HEK293 (cell line): ENCODE measurements around the gene MFAP1.
A peak's percentile ranks its signal among the peaks of the same experiment; 100 is the strongest.

Experiments
- GLI2 ChIP-seq: fragments of 450-650 bp; formaldehyde crosslinking; IDR thresholded peaks from 2 replicates; pipeline ENCODE4; 2017; ENCODE audit warnings: missing biosample characterization, missing genetic modification characterization, low read depth, borderline replicate concordance
- KLF1 ChIP-seq: fragments of 450-650 bp; formaldehyde crosslinking; IDR thresholded peaks from 2 replicates; pipeline ENCODE4 v1.5.1; 2016; ENCODE audit warnings: missing biosample characterization, missing genetic modification characterization
- KLF8 ChIP-seq: fragments of 450-650 bp; formaldehyde crosslinking; IDR thresholded peaks from 2 replicates; pipeline ENCODE4 v1.5.1; 2016; ENCODE audit warnings: missing biosample characterization, missing genetic modification characterization
- MYNN ChIP-seq: fragments of 450-650 bp; formaldehyde crosslinking; IDR thresholded peaks from 2 replicates; pipeline ENCODE4 v1.5.1; 2016; ENCODE audit warnings: missing biosample characterization, missing genetic modification characterization, borderline replicate concordance
- PRDM6 ChIP-seq: fragments of 450-650 bp; formaldehyde crosslinking; IDR thresholded peaks from 2 replicates; pipeline ENCODE4 v1.5.1; 2017; ENCODE audit warnings: missing biosample characterization, missing genetic modification characterization
- SCRT2 ChIP-seq: fragments of 450-650 bp; formaldehyde crosslinking; IDR thresholded peaks from 2 replicates; pipeline ENCODE4 v1.5.1; 2016; ENCODE audit warnings: missing biosample characterization, missing genetic modification characterization
- SP2 ChIP-seq: fragments of 450-650 bp; formaldehyde crosslinking; IDR thresholded peaks from 2 replicates; pipeline ENCODE4 v1.5.1; 2016; ENCODE audit warnings: missing biosample characterization, missing genetic modification characterization
- WT1 ChIP-seq: fragments of 450-650 bp; formaldehyde crosslinking; IDR thresholded peaks from 2 replicates; pipeline ENCODE4 v1.5.1; 2016; ENCODE audit warnings: missing biosample characterization, missing genetic modification characterization
- YY2 ChIP-seq: fragments of 450-650 bp; formaldehyde crosslinking; IDR thresholded peaks from 2 replicates; pipeline ENCODE4 v1.5.1; 2016; ENCODE audit warnings: missing biosample characterization, missing genetic modification characterization
- ZBTB20 ChIP-seq: fragments of 450-650 bp; formaldehyde crosslinking; IDR thresholded peaks from 2 replicates; pipeline ENCODE4 v1.5.1; 2016; ENCODE audit warnings: missing biosample characterization, missing genetic modification characterization
- ZBTB21 ChIP-seq: fragments of 450-650 bp; formaldehyde crosslinking; IDR thresholded peaks from 2 replicates; pipeline ENCODE4 v1.5.1; 2017; ENCODE audit warnings: missing biosample characterization, missing genetic modification characterization
- ZFP37 ChIP-seq: fragments of 450-650 bp; formaldehyde crosslinking; IDR thresholded peaks from 2 replicates; pipeline ENCODE4 v1.5.1; 2016; ENCODE audit warnings: missing biosample characterization, missing genetic modification characterization
- ZFP69B ChIP-seq: fragments of 450-650 bp; formaldehyde crosslinking; IDR thresholded peaks from 2 replicates; pipeline ENCODE4 v1.5.1; 2016; ENCODE audit warnings: missing biosample characterization, missing genetic modification characterization
- ZNF140 ChIP-seq: fragments of 450-650 bp; formaldehyde crosslinking; IDR thresholded peaks from 2 replicates; pipeline ENCODE4 v1.5.1; 2016; ENCODE audit warnings: missing biosample characterization, missing genetic modification characterization
- ZNF175 ChIP-seq: fragments of 450-650 bp; formaldehyde crosslinking; IDR thresholded peaks from 2 replicates; pipeline ENCODE4 v1.5.1; 2016; ENCODE audit warnings: missing biosample characterization, missing genetic modification characterization
- ZNF24 ChIP-seq: fragments of 450-650 bp; formaldehyde crosslinking; IDR thresholded peaks from 2 replicates; pipeline ENCODE4 v1.5.1; 2016; ENCODE audit warnings: missing biosample characterization, missing genetic modification characterization
- ZNF248 ChIP-seq: fragments of 450-650 bp; formaldehyde crosslinking; IDR thresholded peaks from 2 replicates; pipeline ENCODE4 v1.5.1; 2017; ENCODE audit warnings: missing biosample characterization, missing genetic modification characterization
- ZNF324 ChIP-seq: fragments of 450-650 bp; formaldehyde crosslinking; IDR thresholded peaks from 2 replicates; pipeline ENCODE4 v1.5.1; 2016; ENCODE audit warnings: missing biosample characterization, missing genetic modification characterization
- ZNF350 ChIP-seq: fragments of 450-650 bp; formaldehyde crosslinking; IDR thresholded peaks from 2 replicates; pipeline ENCODE4 v1.5.0; 2017; ENCODE audit warnings: missing biosample characterization, mild to moderate bottlenecking, missing genetic modification characterization
- ZNF366 ChIP-seq: fragments of 450-650 bp; formaldehyde crosslinking; conservative IDR thresholded peaks from 2 replicates; pipeline ENCODE4 v1.5.1; 2016; ENCODE audit warnings: missing biosample characterization, missing genetic modification characterization
- ZNF416 ChIP-seq: fragments of 450-650 bp; formaldehyde crosslinking; IDR thresholded peaks from 2 replicates; pipeline ENCODE4 v1.5.1; 2016; ENCODE audit warnings: missing biosample characterization, missing genetic modification characterization
- ZNF473 ChIP-seq: fragments of 450-650 bp; formaldehyde crosslinking; IDR thresholded peaks from 2 replicates; pipeline ENCODE4 v1.5.1; 2017; ENCODE audit warnings: missing biosample characterization, missing genetic modification characterization
- ZNF501 ChIP-seq: fragments of 450-650 bp; formaldehyde crosslinking; IDR thresholded peaks from 2 replicates; pipeline ENCODE4 v1.5.1; 2016; ENCODE audit warnings: missing biosample characterization, missing genetic modification characterization
- ZNF513 ChIP-seq: fragments of 450-650 bp; IDR thresholded peaks from 2 replicates; pipeline ENCODE4 v1.5.1; 2018; ENCODE audit warnings: missing biosample characterization, missing genetic modification characterization
- ZNF530 ChIP-seq: fragments of 450-650 bp; formaldehyde crosslinking; IDR thresholded peaks from 2 replicates; pipeline ENCODE4 v1.5.1; 2016; ENCODE audit warnings: low read depth, missing biosample characterization, missing genetic modification characterization
- ZNF555 ChIP-seq: fragments of 450-650 bp; formaldehyde crosslinking; conservative IDR thresholded peaks from 2 replicates; pipeline ENCODE4 v1.5.1; 2017; ENCODE audit warnings: missing biosample characterization, mild to moderate bottlenecking, missing genetic modification characterization, inconsistent platforms
- ZNF571 ChIP-seq: fragments of 450-650 bp; formaldehyde crosslinking; IDR thresholded peaks from 2 replicates; pipeline ENCODE4 v1.5.0; 2017; ENCODE audit warnings: missing biosample characterization, missing genetic modification characterization
- ZNF596 ChIP-seq: fragments of 450-650 bp; IDR thresholded peaks from 2 replicates; pipeline ENCODE4 v1.5.0; 2018; ENCODE audit warnings: missing biosample characterization, mild to moderate bottlenecking, missing genetic modification characterization, moderate library complexity
- ZNF629 ChIP-seq: fragments of 450-650 bp; formaldehyde crosslinking; IDR thresholded peaks from 2 replicates; pipeline ENCODE4 v1.5.1; 2017; ENCODE audit warnings: missing biosample characterization, missing genetic modification characterization
- ZNF747 ChIP-seq: fragments of 450-650 bp; formaldehyde crosslinking; IDR thresholded peaks from 2 replicates; pipeline ENCODE4 v1.5.1; 2016; ENCODE audit warnings: missing biosample characterization, missing genetic modification characterization
- ZNF776 ChIP-seq: fragments of 450-650 bp; formaldehyde crosslinking; IDR thresholded peaks from 2 replicates; pipeline ENCODE4 v1.5.0; 2017; ENCODE audit warnings: missing biosample characterization, missing genetic modification characterization, borderline replicate concordance
- ZNF791 ChIP-seq: fragments of 450-650 bp; formaldehyde crosslinking; IDR thresholded peaks from 2 replicates; pipeline ENCODE4 v1.5.1; 2016; ENCODE audit warnings: missing biosample characterization, missing genetic modification characterization
- ZSCAN23 ChIP-seq: fragments of 450-650 bp; formaldehyde crosslinking; IDR thresholded peaks from 2 replicates; pipeline ENCODE4 v1.5.1; 2016; ENCODE audit warnings: missing biosample characterization, missing genetic modification characterization
- TF ChIP-seq, protein P1 (sequence below): fragments of 450-650 bp; formaldehyde crosslinking; IDR thresholded peaks from 2 replicates; pipeline ENCODE4 v1.5.1; 2016; ENCODE audit warnings: missing biosample characterization, missing genetic modification characterization
- TF ChIP-seq, protein P2 (sequence below): fragments of 450-650 bp; formaldehyde crosslinking; IDR thresholded peaks from 2 replicates; pipeline ENCODE4 v1.5.0; 2017; ENCODE audit warnings: missing biosample characterization, missing genetic modification characterization, borderline replicate concordance

MFAP1 gene

DNA sequence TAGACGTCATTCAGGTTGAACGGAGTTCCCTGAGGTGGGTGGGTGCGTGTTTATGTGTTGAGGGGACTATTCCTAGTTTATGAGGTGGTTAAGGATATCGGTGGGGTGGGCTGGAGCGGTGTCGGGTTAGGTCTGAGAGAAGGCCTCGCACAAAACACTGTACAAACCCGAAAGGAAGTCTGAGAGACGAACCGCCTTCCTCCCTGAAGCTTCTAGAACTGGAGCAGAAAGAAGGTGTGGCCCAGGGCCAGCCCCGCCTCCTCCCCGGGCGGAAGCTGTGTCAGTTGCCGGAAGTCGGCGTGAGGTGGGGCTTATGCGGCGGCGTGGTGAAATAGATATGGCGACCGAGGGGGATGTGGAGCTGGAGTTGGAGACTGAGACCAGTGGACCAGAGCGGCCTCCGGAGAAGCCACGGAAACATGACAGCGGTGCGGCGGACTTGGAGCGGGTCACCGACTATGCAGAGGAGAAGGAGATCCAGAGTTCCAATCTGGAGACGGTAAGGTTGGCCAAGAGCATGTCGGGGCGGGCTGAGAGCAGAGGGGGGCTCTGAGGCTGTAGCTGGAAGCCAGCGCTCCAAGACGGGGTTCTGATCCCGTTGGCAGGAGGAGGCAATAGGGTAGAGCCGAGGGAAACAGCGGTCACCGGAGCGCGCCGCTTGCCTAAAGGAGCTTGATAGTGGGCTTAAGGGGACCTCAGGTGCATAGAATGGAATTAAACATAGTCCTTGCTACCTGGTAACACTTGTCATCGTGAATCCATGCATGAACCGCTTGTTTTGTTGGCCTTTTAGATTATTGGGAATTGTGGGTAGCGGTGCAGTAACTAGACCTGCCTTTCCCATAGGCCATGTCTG is 24.0 kb downstream of the MFAP1 start, which contains the start of gene HYPK (continued):
- TF ChIP-seq PRDM6 (tag by site-specific recombination) (no peak), SP2 (peak; percentile 84), ZNF416 (tag by site-specific recombination) (no peak), MYNN (tag by site-specific recombination) (no peak), ZNF513 (no peak), ZNF571 (tag by site-specific recombination) (no peak), ZNF324 (no peak), ZNF366 (tag by site-specific recombination) (no peak), ZNF350 (tag by site-specific recombination) (no peak), ZNF248 (tag by site-specific recombination) (no peak), KLF8 (tag by site-specific recombination) (peak; percentile 87), SCRT2 (tag by site-specific recombination) (0 out of 2 replicates have a peak, but pooled peaks have one; percentile 12), ZNF501 (tag by site-specific recombination) (peak; percentile 83; the same call in 1 of the 2 replicates), WT1 (tag by site-specific recombination) (no peak; the same call in 1 of the 2 replicates), ZNF791 (tag by site-specific recombination) (no peak), ZFP37 (peak; percentile 8; the same call in 1 of the 2 replicates), ZSCAN23 (tag by site-specific recombination) (no peak), ZBTB21 (tag by site-specific recombination) (no peak; the same call in 1 of the 2 replicates), ZBTB20 (tag by site-specific recombination) (peak; percentile 28; the same call in 1 of the 2 replicates), GLI2 (tag by site-specific recombination) (no peak), KLF1 (tag by site-specific recombination) (peak; percentile 15; the same call in 1 of the 2 replicates), ZNF24 (tag by site-specific recombination) (0 out of 2 replicates have a peak, but pooled peaks have one; percentile 59), ZNF776 (tag by site-specific recombination) (no peak), ZNF175 (tag by site-specific recombination) (no peak), ZNF747 (no peak), YY2 (peak; percentile 75), ZNF629 (tag by site-specific recombination) (peak; percentile 74), ZNF140 (no peak), ZNF596 (tag by site-specific recombination) (no peak), ZFP69B (no peak), ZNF530 (tag by site-specific recombination) (no peak), ZNF555 (tag by site-specific recombination) (no peak), ZNF473 (no peak)
- TF ChIP-seq, protein P1, sequence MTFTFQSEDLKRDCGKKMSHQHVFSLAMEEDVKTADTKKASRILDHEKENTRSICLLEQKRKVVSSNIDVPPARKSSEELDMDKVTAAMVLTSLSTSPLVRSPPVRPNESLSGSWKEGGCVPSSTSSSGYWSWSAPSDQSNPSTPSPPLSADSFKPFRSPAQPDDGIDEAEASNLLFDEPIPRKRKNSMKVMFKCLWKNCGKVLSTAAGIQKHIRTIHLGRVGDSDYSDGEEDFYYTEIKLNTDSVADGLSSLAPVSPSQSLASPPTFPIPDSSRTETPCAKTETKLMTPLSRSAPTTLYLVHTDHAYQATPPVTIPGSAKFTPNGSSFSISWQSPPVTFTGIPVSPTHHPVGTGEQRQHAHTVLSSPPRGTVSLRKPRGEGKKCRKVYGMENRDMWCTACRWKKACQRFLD = no peak
- TF ChIP-seq, protein P2, sequence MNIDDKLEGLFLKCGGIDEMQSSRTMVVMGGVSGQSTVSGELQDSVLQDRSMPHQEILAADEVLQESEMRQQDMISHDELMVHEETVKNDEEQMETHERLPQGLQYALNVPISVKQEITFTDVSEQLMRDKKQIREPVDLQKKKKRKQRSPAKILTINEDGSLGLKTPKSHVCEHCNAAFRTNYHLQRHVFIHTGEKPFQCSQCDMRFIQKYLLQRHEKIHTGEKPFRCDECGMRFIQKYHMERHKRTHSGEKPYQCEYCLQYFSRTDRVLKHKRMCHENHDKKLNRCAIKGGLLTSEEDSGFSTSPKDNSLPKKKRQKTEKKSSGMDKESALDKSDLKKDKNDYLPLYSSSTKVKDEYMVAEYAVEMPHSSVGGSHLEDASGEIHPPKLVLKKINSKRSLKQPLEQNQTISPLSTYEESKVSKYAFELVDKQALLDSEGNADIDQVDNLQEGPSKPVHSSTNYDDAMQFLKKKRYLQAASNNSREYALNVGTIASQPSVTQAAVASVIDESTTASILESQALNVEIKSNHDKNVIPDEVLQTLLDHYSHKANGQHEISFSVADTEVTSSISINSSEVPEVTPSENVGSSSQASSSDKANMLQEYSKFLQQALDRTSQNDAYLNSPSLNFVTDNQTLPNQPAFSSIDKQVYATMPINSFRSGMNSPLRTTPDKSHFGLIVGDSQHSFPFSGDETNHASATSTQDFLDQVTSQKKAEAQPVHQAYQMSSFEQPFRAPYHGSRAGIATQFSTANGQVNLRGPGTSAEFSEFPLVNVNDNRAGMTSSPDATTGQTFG (tag by site-specific recombination) = no peak
